ENCODE results near the gene MAPK4. TPM values are rescaled to one million over a fixed set of nuclear protein-coding genes. Genes with fewer than 3 reads are reported as not detected.

Gene MAPK4
- total RNA-seq, 1 donor from 2014 or later = 0.11 TPM

GRCh38 chr18:50689578-50689977 is 129.7 kb downstream of the MAPK4 start:
- Histone ChIP-seq H3K4me1 (ENCODE audit: insufficient read depth, low read length) (no peaks in the 10 kb centered on the region), H3K27me3 (ENCODE audit: insufficient read depth, low read length) (no peaks in the 10 kb centered on the region), H3K36me3 (ENCODE audit: insufficient read depth, low read length) (no peaks in the 10 kb centered on the region), H4K20me1 (ENCODE audit: insufficient read depth, low read length) (no peaks in the 10 kb centered on the region), H2AFZ (ENCODE audit: low read depth, low read length) (no peak overlapping the region), H3K27ac (ENCODE audit: low read depth, low read length) (no peak overlapping the region), H3K79me2 (ENCODE audit: insufficient read depth, low read length) (no peaks in the 10 kb centered on the region), H3K4me2 (ENCODE audit: low read length) (no peak overlapping the region), H3K9ac (ENCODE audit: low read length) (no peak overlapping the region), H3K4me3 (ENCODE audit: insufficient read depth, low read depth, low read length) (no peak overlapping the region), H3K9me3 (ENCODE audit: insufficient read depth, low read depth, low read length) (no peaks in the 10 kb centered on the region)
- no peak for FAIRE-seq
- Mint-ChIP-seq H3K4me3 (ENCODE audit: unreplicated experiment) (no peak overlapping the region), H3K27ac (ENCODE audit: unreplicated experiment) (no peak overlapping the region), H3K4me1 (ENCODE audit: low read depth, unreplicated experiment) (no peaks in the 10 kb centered on the region), H3K36me3 (ENCODE audit: low read depth, unreplicated experiment) (no peaks in the 10 kb centered on the region), H3K9me3 (ENCODE audit: unreplicated experiment) (no peaks in the 10 kb centered on the region), H3K27me3 (ENCODE audit: low read depth, unreplicated experiment) (peaks cover 35% of the 10 kb centered on the region)
- no peak for TF ChIP-seq CTCF (IDR thresholded peaks at IDR 0.05; ENCODE audit: insufficient read depth, low read depth, low read length)
- TF ChIP-seq EZH2 (IDR thresholded peaks at IDR 0.05; ENCODE audit: insufficient read depth, low read length) = no peak
- DNase-seq (ENCODE audit: low read depth) = no peak

GRCh38 chr18:50694147-50694546 is 134.3 kb downstream of the MAPK4 start:
- no peaks in the 10 kb centered on the region for H3K36me3 ChIP-seq (ENCODE audit: insufficient read depth, low read length)
- no peak overlapping the region for H3K4me2 ChIP-seq (ENCODE audit: low read length)
- no peak for FAIRE-seq
- no peak overlapping the region for H3K4me3 ChIP-seq (ENCODE audit: insufficient read depth, low read depth, low read length)
- no peak for DNase-seq (ENCODE audit: low read depth)
- H3K27me3 ChIP-seq (ENCODE audit: insufficient read depth, low read length) = no peaks in the 10 kb centered on the region
- H3K79me2 ChIP-seq (ENCODE audit: insufficient read depth, low read length) = no peaks in the 10 kb centered on the region
- no peak for TF ChIP-seq CTCF (IDR thresholded peaks at IDR 0.05; ENCODE audit: insufficient read depth, low read depth, low read length)
- no peak for TF ChIP-seq EZH2 (IDR thresholded peaks at IDR 0.05; ENCODE audit: insufficient read depth, low read length)
- no peaks in the 10 kb centered on the region for H3K4me1 ChIP-seq (ENCODE audit: insufficient read depth, low read length)
- H3K4me1 Mint-ChIP-seq (ENCODE audit: low read depth, unreplicated experiment) = no peaks in the 10 kb centered on the region
- no peak overlapping the region for H3K4me3 Mint-ChIP-seq (ENCODE audit: unreplicated experiment)
- H3K27ac Mint-ChIP-seq (ENCODE audit: unreplicated experiment) = no peak overlapping the region
- no peak overlapping the region for H2AFZ ChIP-seq (ENCODE audit: low read depth, low read length)
- no peaks in the 10 kb centered on the region for H3K9me3 ChIP-seq (ENCODE audit: insufficient read depth, low read depth, low read length)
- no peak overlapping the region for H3K9ac ChIP-seq (ENCODE audit: low read length)
- no peaks in the 10 kb centered on the region for H3K36me3 Mint-ChIP-seq (ENCODE audit: low read depth, unreplicated experiment)
- no peaks in the 10 kb centered on the region for H3K9me3 Mint-ChIP-seq (ENCODE audit: unreplicated experiment)
- peaks cover 22% of the 10 kb centered on the region for H3K27me3 Mint-ChIP-seq (ENCODE audit: low read depth, unreplicated experiment)
- no peaks in the 10 kb centered on the region for H4K20me1 ChIP-seq (ENCODE audit: insufficient read depth, low read length)
- no peak overlapping the region for H3K27ac ChIP-seq (ENCODE audit: low read depth, low read length)

- Mint-ChIP-seq H3K27me3 (ENCODE audit: low read depth, unreplicated experiment) (peaks cover 28% of the 10 kb centered on the region), H3K27ac (ENCODE audit: unreplicated experiment) (no peak overlapping the region), H3K36me3 (ENCODE audit: low read depth, unreplicated experiment) (no peaks in the 10 kb centered on the region), H3K4me1 (ENCODE audit: low read depth, unreplicated experiment) (no peaks in the 10 kb centered on the region), H3K9me3 (ENCODE audit: unreplicated experiment) (no peaks in the 10 kb centered on the region), H3K4me3 (ENCODE audit: unreplicated experiment) (no peak overlapping the region)
- Histone ChIP-seq H3K36me3 (ENCODE audit: insufficient read depth, low read length) (no peaks in the 10 kb centered on the region), H3K4me2 (ENCODE audit: low read length) (no peak overlapping the region), H3K4me3 (ENCODE audit: insufficient read depth, low read depth, low read length) (no peak overlapping the region), H3K27me3 (ENCODE audit: insufficient read depth, low read length) (no peaks in the 10 kb centered on the region), H3K9me3 (ENCODE audit: insufficient read depth, low read depth, low read length) (no peaks in the 10 kb centered on the region), H3K9ac (ENCODE audit: low read length) (no peak overlapping the region), H3K27ac (ENCODE audit: low read depth, low read length) (no peak overlapping the region), H3K4me1 (ENCODE audit: insufficient read depth, low read length) (no peaks in the 10 kb centered on the region), H4K20me1 (ENCODE audit: insufficient read depth, low read length) (no peaks in the 10 kb centered on the region), H3K79me2 (ENCODE audit: insufficient read depth, low read length) (no peaks in the 10 kb centered on the region), H2AFZ (ENCODE audit: low read depth, low read length) (no peak overlapping the region)
- no peak for TF ChIP-seq EZH2 (IDR thresholded peaks at IDR 0.05; ENCODE audit: insufficient read depth, low read length)
- TF ChIP-seq CTCF (IDR thresholded peaks at IDR 0.05; ENCODE audit: insufficient read depth, low read depth, low read length) = no peak
- DNase-seq (ENCODE audit: low read depth) (no peak), FAIRE-seq (no peak)
Observed at GRCh38 chr18:50695431-50696176, 135.7 kb downstream of the MAPK4 start.
